HCT116 (cell line): ENCODE results near the gene ACTR8. TPM values are rescaled to one million over a fixed set of nuclear protein-coding genes. Genes with fewer than 3 reads are reported as not detected.

ENCODE experiments used
- CBX3 ChIP-seq: IDR thresholded peaks from 2 replicates; pipeline ENCODE4 v1.6.1; 2012; ENCODE audit warnings: low read depth
- CEBPB ChIP-seq: IDR thresholded peaks from 2 replicates; pipeline ENCODE4 v1.6.1; 2012; ENCODE audit warnings: low read depth
- EGR1 ChIP-seq: IDR thresholded peaks from 2 replicates; pipeline ENCODE4 v1.6.1; 2012; ENCODE audit warnings: low read depth
- EZH2phosphoT487 ChIP-seq: fragments of 200-600 bp; IDR thresholded peaks from 2 replicates; pipeline ENCODE4 v1.6.1; 2018; ENCODE audit warnings: antibody characterized with exemption, borderline replicate concordance
- POLR2A ChIP-seq: IDR thresholded peaks from 2 replicates; pipeline ENCODE4 v1.7.0; 2011; ENCODE audit warnings: borderline replicate concordance; ENCODE audit not compliant: insufficient read depth, insufficient read length; ENCODE audit errors: extremely low read depth
- SP1 ChIP-seq: IDR thresholded peaks from 2 replicates; pipeline ENCODE4 v1.6.1; 2012; ENCODE audit warnings: low read depth
- ZBTB33 ChIP-seq: IDR thresholded peaks from 2 replicates; pipeline ENCODE4 v1.6.1; 2011; ENCODE audit warnings: mild to moderate bottlenecking, low read length, moderate library complexity; ENCODE audit not compliant: insufficient replicate concordance; ENCODE audit errors: extremely low read depth
- total RNA-seq: library from RNA; stranded (reverse); gene quantifications from one replicate; pipeline ENCODE4 v1.2.1, GENCODE V29; 2021; ENCODE audit not compliant: unreplicated experiment
- TF ChIP-seq, protein P1 (sequence below): IDR thresholded peaks from 2 replicates; pipeline ENCODE4 v1.6.1; 2012
- TF ChIP-seq, protein P2 (sequence below), 3 experiments: fragments of 200-600 bp in 1 of 3; sonication (generic) in 1 of 3; IDR thresholded peaks in 2 of 3; conservative IDR thresholded peaks in 1 of 3; 2 replicates each; pipeline ENCODE4 v1.5.1; 2012 to 2017; ENCODE audit warnings: low read depth in 2 of 3, low read length in 2 of 3, antibody characterized with exemption in 1 of 3, borderline replicate concordance in 1 of 3, control low read depth in 1 of 3, mild to moderate bottlenecking in 1 of 3, mixed read lengths in 1 of 3, mixed run types in 1 of 3, moderate library complexity in 1 of 3; ENCODE audit not compliant: insufficient read depth in 1 of 3
- TF ChIP-seq, protein P3 (sequence below): IDR thresholded peaks from 2 replicates; pipeline ENCODE4 v1.6.1; 2012

ACTR8 gene
- total RNA-seq, 1 experiment from 2014 or later, result 25.5 TPM

DNA sequence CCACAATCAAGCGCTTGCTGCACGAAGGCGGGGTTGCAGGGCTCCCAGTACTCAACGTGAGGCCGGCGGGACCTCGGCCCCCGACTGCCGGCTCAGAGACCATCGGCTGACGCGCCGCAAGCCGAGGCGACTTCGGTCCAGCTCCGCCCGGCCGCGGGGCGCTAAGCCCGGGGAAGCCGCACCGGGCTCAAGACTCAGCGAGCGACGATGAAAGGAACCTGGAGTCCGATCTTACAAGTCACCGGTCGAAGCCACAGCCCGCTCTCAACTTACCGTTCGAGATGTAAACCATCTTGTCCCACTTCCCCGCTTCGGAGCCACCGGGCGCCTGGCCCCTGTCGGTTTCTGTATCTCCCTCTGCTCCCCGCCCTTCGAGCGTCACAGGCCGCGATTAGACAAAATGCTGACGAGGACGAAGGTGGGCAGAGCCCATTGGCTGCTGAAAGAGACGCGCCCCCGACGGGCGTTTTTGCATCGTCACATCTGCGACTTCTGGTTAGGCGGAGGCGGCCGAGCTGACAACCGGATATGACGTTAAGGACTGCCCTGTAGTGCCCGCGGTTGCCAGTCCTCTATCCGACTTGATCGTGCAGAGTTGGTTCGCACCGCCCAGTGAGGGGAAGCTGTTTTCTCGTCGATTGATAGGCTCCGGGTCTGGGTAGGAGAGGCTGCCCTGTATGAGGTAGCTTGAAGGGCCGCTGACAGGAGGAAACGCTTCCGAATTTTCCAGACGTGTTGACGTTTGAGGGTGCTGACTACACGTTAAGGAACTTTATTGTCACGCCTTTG, 9.7 kb upstream of the ACTR8 start, which contains the start of gene SELENOK (continued):
- no peak for TF ChIP-seq ZBTB33
- no peak for TF ChIP-seq EZH2phosphoT487
- no peak for TF ChIP-seq CEBPB
- TF ChIP-seq CBX3, result peak; percentile 78
- TF ChIP-seq, protein P1, sequence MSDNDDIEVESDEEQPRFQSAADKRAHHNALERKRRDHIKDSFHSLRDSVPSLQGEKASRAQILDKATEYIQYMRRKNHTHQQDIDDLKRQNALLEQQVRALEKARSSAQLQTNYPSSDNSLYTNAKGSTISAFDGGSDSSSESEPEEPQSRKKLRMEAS, result peak; percentile 80
- TF ChIP-seq, protein P2, sequence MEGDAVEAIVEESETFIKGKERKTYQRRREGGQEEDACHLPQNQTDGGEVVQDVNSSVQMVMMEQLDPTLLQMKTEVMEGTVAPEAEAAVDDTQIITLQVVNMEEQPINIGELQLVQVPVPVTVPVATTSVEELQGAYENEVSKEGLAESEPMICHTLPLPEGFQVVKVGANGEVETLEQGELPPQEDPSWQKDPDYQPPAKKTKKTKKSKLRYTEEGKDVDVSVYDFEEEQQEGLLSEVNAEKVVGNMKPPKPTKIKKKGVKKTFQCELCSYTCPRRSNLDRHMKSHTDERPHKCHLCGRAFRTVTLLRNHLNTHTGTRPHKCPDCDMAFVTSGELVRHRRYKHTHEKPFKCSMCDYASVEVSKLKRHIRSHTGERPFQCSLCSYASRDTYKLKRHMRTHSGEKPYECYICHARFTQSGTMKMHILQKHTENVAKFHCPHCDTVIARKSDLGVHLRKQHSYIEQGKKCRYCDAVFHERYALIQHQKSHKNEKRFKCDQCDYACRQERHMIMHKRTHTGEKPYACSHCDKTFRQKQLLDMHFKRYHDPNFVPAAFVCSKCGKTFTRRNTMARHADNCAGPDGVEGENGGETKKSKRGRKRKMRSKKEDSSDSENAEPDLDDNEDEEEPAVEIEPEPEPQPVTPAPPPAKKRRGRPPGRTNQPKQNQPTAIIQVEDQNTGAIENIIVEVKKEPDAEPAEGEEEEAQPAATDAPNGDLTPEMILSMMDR (IDR thresholded peaks at IDR 0.05 in 2 of 3, conservative IDR thresholded peaks at IDR 0.05 in 1 of 3; ENCODE audit: borderline replicate concordance in 1 of 3, insufficient read depth in 1 of 3, low read depth in 2 of 3, low read length in 2 of 3), result no peak
- TF ChIP-seq, protein P3, sequence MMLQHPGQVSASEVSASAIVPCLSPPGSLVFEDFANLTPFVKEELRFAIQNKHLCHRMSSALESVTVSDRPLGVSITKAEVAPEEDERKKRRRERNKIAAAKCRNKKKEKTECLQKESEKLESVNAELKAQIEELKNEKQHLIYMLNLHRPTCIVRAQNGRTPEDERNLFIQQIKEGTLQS, result no peak
- peak; percentile 89 for TF ChIP-seq EGR1
- TF ChIP-seq SP1, result peak; percentile 94
- peak; percentile 85 for TF ChIP-seq POLR2A
